ENCODE results near the gene PDGFA.

DNA sequence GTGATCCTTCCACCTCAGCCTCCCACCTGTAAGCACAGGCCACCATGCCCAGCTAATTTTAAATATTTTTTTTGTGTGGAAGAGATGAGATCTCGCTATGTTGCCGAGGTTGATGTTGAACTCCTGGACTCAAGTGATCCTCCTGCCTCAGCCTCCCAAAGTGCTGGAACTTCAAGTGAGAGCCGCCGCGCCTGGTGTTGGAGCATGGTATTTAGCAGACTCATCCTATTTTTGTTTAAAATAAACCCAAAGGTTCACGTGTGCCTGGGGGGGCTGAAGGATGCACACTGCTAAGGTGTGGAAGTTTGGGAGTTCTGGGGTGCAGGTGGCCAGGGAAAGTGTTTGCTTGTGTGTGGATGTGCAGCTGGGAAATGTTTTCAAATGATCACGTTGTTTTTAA is 18.1 kb downstream of the PDGFA start:
- TF ChIP-seq CTCF (conservative IDR thresholded peaks at IDR 0.05) (no peak), EZH2 (IDR thresholded peaks at IDR 0.05; ENCODE audit: low read depth) (no peak)
